Left renal cortex interstitium (tissue), 4 donors: ENCODE results near the gene PLCH1. TPM values are rescaled to one million over a fixed set of nuclear protein-coding genes. Genes with fewer than 3 reads are reported as not detected.

Experiments
- DNase-seq, 4 donors: peaks; one replicate each; pipeline ENCODE4 v3.0.0-alpha.2; 2013; ENCODE audit warnings: low read depth in 4 of 4, low spot score in 2 of 4, missing footprints in 1 of 4
- polyA plus RNA-seq, 4 donors: library from polyadenylated mRNA; unstranded; fragments of 120-200 nt; gene quantifications; one replicate each; pipeline ENCODE4 v1.2.1, GENCODE V29; 2013; ENCODE audit not compliant: insufficient read length in 4 of 4

PLCH1 gene
- 10 to 100 TPM in 2 of 4 donors, 1 to 10 TPM in 2; 8.1 to 11.9 (median 9.8) TPM for polyA plus RNA-seq

- no peak for DNase-seq
Measured at GRCh38 chr3:155744626-155745324, at the start of gene PLCH1. PLCH1 (minus strand) TSS chr3:155745071; CDS start chr3:155704224, 40,847 bp downstream.

- no peak for DNase-seq
Measured at GRCh38 chr3:155792532-155792931, 47.7 kb upstream of the PLCH1 start.

GRCh38 chr3:155791190-155791589, 46.3 kb upstream of the PLCH1 start:
- no peak for DNase-seq

GRCh38 chr3:155790272-155790925, 45.5 kb upstream of the PLCH1 start:
- no peak for DNase-seq

- no peak for DNase-seq
Measured at GRCh38 chr3:155785662-155786295, 40.9 kb upstream of the PLCH1 start.

- DNase-seq = no peak
Measured at GRCh38 chr3:155782390-155782953, 37.6 kb upstream of the PLCH1 start.

- no peak for DNase-seq
Measured at GRCh38 chr3:155780291-155780690, 35.4 kb upstream of the PLCH1 start.

- no peak for DNase-seq
Measured at GRCh38 chr3:155778462-155778861, 33.6 kb upstream of the PLCH1 start.

GRCh38 chr3:155772801-155773200, 27.9 kb upstream of the PLCH1 start:
- no peak for DNase-seq

- no peak for DNase-seq
Measured at GRCh38 chr3:155771126-155771525, 26.3 kb upstream of the PLCH1 start.

GRCh38 chr3:155766206-155766605, 21.3 kb upstream of the PLCH1 start:
- DNase-seq = no peak

- no peak for DNase-seq
Measured at GRCh38 chr3:155763870-155764463, 19.1 kb upstream of the PLCH1 start.

GRCh38 chr3:155760653-155761052, 15.8 kb upstream of the PLCH1 start:
- no peak for DNase-seq

- no peak for DNase-seq
Measured at GRCh38 chr3:155757577-155757976, 12.7 kb upstream of the PLCH1 start.

GRCh38 chr3:155753038-155753639, 8.3 kb upstream of the PLCH1 start:
- DNase-seq = no peak

GRCh38 chr3:155748611-155749365, 3.9 kb upstream of the PLCH1 start:
- DNase-seq = no peak

GRCh38 chr3:155747946-155748290, 3.0 kb upstream of the PLCH1 start:
- DNase-seq = no peak

GRCh38 chr3:155747286-155747945, 2.5 kb upstream of the PLCH1 start:
- no peak for DNase-seq

GRCh38 chr3:155746703-155747102, 1.8 kb upstream of the PLCH1 start:
- no peak for DNase-seq
